Dedifferentiated amniotic fluid mesenchymal stem cell (primary cell): ENCODE measurements around the gene GCNT4.
"Not testable (repeated sequence)": the region's sequence is repeated elsewhere in the genome, so short reads cannot be mapped to it uniquely, and the experiment has no call there.

Experiments
- DNase-seq: peaks from one replicate; pipeline ENCODE4 v3.0.0-alpha.2; 2016; ENCODE audit errors: extremely low spot score

The GCNT4 gene, protein sequence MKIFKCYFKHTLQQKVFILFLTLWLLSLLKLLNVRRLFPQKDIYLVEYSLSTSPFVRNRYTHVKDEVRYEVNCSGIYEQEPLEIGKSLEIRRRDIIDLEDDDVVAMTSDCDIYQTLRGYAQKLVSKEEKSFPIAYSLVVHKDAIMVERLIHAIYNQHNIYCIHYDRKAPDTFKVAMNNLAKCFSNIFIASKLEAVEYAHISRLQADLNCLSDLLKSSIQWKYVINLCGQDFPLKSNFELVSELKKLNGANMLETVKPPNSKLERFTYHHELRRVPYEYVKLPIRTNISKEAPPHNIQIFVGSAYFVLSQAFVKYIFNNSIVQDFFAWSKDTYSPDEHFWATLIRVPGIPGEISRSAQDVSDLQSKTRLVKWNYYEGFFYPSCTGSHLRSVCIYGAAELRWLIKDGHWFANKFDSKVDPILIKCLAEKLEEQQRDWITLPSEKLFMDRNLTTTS

GRCh38 chr5:75052192-75053053, at the start of gene GCNT4:
Gene GCNT4 (minus strand): TSS chr5:75052558. CDS start chr5:75030037, 22,521 bp downstream.
- peak; percentile 24 for DNase-seq

- not testable (repeated sequence) for DNase-seq
Observed at GRCh38 chr5:75095956-75096355, 43.6 kb upstream of the GCNT4 start.

- DNase-seq, result no peak
Observed at GRCh38 chr5:75091597-75091996, 39.2 kb upstream of the GCNT4 start.

DNA sequence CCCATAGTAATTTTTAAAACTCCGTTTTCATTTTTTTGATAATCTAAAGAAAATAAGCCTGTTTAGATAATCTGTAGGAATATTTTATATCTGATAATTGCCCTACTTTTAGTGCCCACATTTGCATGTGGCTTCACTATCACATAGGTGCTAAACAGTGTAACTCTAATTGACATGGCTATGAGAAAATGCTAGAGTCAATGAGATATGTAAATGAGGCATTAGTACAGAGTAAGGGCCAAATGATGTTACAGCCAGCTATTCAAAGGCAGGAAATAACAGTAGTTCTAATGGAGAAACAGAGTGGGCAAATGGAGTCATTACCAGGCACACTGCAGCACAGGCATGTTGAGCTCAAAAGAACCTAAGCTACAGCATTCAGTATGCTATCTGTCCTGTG, 37.3 kb upstream of the GCNT4 start:
- no peak for DNase-seq

DNA sequence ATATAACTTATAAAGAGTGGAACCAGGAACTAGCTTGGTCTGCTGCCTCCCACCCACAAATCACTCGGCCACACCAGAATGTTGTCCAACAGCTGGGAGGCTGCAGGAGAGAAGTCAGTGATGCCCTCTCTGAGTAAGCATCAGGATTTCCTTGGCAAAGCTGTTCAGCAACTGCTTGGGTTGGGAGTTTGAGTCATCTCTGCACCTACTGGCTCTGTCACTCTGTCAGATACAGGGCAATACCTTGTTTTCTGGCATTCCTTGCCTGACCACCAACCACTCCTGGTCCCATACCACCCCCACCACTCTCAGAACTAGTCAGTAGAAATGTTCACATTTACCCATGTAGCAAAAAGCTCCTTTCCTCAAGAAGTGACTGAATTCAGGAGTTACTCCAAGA, 36.8 kb upstream of the GCNT4 start:
- DNase-seq, result no peak

- DNase-seq, result no peak
Observed at GRCh38 chr5:75088648-75089047, 36.3 kb upstream of the GCNT4 start.

GRCh38 chr5:75081510-75081909, 29.2 kb upstream of the GCNT4 start:
- no peak for DNase-seq

DNA sequence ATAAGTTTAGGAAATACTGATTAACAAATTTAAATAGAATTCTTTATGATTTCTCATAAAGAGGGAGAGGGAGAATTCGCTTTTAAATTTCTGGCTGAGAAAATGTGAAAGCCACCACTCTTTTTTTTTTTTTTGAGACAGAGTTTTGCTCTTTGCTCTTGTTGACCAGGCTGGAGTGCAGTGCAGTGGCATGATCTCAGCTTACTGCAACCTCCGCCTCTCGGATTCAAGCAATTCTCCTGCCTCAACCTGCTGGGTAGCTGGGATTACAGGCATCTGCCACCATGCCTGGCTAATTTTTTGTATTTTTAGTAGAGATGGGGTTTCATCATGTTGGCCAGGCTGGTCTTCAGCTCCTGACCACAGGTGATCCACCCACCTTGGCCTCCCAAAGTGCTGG, 27.0 kb upstream of the GCNT4 start:
- not testable (repeated sequence) for DNase-seq

DNA sequence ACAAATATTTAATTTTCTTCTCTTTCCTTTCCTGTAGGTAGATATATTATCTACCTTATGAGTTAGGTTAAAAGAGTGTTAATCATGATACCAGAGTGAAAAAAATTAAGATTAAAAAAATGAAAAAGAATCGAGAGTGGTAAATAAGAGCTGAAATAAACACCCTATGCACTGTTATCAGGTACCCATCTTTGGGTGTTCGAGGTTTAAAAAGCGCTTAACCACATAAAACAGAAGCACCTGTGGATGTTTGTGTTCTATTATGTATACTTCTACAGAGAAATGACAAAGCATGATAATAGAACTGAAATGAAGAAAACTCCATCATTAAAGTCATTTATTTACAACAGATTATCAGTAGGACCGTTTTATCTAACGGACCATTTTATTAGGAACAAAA, 25.7 kb upstream of the GCNT4 start:
- DNase-seq, result no peak

- DNase-seq, result no peak
Observed at GRCh38 chr5:75072061-75072460, 19.7 kb upstream of the GCNT4 start.

- DNase-seq, result no peak
Observed at GRCh38 chr5:75071100-75071499, 18.7 kb upstream of the GCNT4 start.

DNA sequence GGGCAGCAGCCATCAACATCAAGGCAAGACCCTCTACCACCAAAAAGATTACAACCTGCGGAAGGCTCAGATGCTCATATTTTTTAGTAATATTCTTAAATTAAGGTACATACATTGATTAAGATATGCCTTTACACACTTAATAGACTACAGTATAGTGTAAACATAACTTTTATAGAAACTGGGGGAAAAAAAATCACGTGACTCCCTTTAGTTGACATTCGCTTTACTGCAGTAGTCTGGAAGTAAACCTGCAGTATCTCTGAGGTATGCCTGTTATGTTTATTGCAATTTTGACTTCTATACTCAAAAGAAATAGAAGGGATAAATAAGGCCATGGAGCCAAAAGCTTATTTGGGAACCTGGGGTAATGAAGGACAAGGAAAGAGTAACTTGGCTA, 15.1 kb upstream of the GCNT4 start:
- DNase-seq, result no peak

DNA sequence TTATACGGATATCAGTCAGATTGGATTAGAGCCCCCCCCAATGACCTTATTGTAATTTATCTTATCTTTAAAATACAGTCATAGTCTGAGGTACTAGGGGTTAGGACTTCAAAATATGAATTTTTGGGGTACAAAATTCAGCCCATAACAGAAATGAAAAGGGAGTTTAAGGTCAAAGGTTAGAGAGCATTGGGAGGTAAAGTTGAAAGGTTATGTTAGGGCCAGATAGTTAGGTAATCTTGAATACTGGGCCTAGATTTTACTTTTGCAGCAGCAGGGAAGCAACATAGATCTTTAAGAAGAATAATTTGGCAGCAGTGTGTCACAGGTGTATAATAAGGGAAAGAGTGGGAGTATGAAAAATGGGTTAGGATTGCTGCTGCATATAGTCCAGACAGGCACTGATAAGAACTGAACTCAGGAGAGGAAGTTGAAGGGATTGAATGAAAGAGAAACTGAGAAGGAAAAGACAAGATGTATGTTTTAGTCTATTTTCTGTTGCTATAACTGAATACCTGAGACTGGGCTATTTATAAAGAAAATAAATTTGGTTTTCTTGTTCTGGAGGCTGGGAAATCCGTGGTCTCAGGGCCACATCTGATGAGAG, 10.7 kb upstream of the GCNT4 start:
- DNase-seq, result no peak

DNA sequence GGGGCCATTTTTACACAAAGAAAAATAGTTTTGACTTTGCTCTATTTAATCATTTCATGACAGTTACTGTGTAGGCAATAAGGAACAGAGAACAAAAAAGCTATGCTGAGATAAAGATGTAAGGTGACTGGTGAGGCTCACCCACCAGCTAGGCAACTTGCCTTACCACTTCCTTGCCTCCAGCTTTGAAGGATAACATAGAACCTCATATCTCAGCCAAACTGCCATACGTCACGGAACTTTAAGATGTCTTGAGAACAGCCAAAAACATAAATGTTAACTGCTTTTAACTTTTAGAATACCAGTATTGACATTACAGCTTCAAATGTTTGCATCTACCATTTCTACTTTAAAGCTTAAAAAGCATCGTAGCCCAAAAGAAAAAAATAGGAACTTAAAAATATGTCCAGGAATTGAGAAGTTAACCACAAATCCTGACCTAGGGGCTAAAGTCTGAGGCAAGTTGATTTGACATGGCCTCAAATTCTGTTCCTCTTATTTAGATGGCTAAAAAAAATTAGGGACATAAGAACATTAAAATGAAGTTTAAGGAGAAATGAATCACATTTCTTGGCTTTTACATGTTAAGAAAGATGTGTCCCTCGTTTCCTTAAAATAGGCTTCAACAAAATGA, 7.7 kb upstream of the GCNT4 start:
- DNase-seq, result no peak

GRCh38 chr5:75058986-75059535, 6.7 kb upstream of the GCNT4 start:
- no peak for DNase-seq

- no peak for DNase-seq
Observed at GRCh38 chr5:75057561-75057960, 5.2 kb upstream of the GCNT4 start.

- no peak for DNase-seq
Observed at GRCh38 chr5:75055727-75056144, 3.4 kb upstream of the GCNT4 start.

DNA sequence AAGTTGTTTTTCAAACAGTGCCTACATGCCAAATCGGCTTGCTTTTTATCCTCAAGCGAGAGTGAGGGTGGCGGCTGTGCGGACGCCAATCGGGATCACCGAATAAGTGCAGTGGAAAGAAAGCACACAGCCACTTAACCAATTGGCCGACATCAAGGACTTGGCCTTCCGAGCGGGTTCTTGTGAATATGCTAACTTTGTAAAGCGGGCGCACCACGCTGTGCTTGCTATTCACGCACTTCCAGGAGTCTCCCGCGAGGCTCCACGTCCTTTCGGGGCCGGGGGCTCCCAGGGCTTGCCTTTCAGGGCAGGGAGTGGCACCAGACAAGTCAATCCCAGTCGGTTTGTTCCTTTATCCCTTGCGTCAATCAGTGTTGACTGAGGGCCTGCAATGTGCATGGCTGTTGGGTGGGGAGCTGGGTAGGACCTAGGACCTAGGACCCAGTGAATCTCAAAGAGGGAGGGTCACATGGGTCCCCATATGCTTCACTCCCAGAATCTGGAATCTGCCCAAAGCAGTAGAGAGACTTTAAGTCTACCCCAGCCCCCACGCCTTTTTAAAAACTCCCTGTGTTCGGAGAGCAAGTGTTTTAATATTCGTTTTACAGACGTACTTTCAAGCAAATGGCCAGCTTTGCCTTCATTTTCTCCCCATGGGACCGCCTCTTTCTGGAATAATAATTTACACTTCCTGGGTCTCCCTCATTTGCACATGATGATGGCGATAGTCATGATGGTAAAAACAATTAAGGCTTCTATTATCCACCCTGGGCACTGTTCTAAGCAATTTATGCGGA, 2.0 kb upstream of the GCNT4 start:
- no peak for DNase-seq

GRCh38 chr5:75053304-75054133, 1.2 kb upstream of the GCNT4 start:
- peak; percentile 65 for DNase-seq

GRCh38 chr5:75053054-75053303, 621 bp upstream of the GCNT4 start:
- no peak for DNase-seq
